Panc1 (cell line): ENCODE data around the gene NCBP1. TPM values are rescaled to one million over a fixed set of nuclear protein-coding genes. Genes with fewer than 3 reads are reported as not detected.

ENCODE experiments used
- ATAC-seq: fragments of 200-7000 bp; cut with Tn5 transposase; 2 replicates; pipeline ENCODE4 v1.9.1; 2020; ENCODE audit warnings: mild to moderate bottlenecking, moderate library complexity
- BruUV-seq: library from RNA; stranded (reverse); fragments of 400-500 nt; replicated peaks from 2 replicates; lab custom pipeline; 2021; lab: Mats Ljungman, UMichigan
- CTCF ChIA-PET: fragments of 300-600 bp; sonication (Branson Sonifier 250); formaldehyde crosslinking; loops from one replicate; lab custom pipeline; 2022; ENCODE audit warnings: antibody characterized with exemption; lab: Charles Lee
- POLR2A ChIA-PET: fragments of 300-600 bp; sonication (Branson Sonifier 250); formaldehyde crosslinking; loops from one replicate; lab custom pipeline; 2022; ENCODE audit warnings: antibody characterized with exemption; lab: Charles Lee
- DNase-seq: peaks from one replicate; pipeline ENCODE4 v3.0.0-alpha.2; 2010; ENCODE audit warnings: low read depth, low spot score
- H3K27ac ChIP-seq: 2 replicates; pipeline ENCODE4 v1.5.1; 2011; ENCODE audit warnings: mild to moderate bottlenecking, low read length, inconsistent platforms
- H3K27me3 ChIP-seq: fragments of 200-500 bp; sonication (Bioruptor generic); 2 replicates; pipeline ENCODE4 v1.6.0; 2014; ENCODE audit warnings: low read length, inconsistent platforms; ENCODE audit not compliant: control insufficient read depth, insufficient read depth
- H3K36me3 ChIP-seq: fragments of 200-500 bp; sonication (Bioruptor generic); 2 replicates; pipeline ENCODE4 v1.5.1; 2014; ENCODE audit warnings: inconsistent platforms, mild to moderate bottlenecking, low read length, moderate library complexity; ENCODE audit not compliant: control insufficient read depth, insufficient read depth
- H3K4me1 ChIP-seq: 2 replicates; pipeline ENCODE4 v1.5.1; 2011; ENCODE audit warnings: inconsistent platforms, mild to moderate bottlenecking, low read length, moderate library complexity; ENCODE audit not compliant: control insufficient read depth, insufficient read depth
- H3K4me3 ChIP-seq, 2 experiments: 2 replicates each; pipeline ENCODE4 v1.5.1; 2011 to 2012; ENCODE audit warnings: low read depth in 2 of 2, low read length in 2 of 2, mild to moderate bottlenecking in 2 of 2, inconsistent platforms in 1 of 2, moderate library complexity in 1 of 2
- H3K9me3 ChIP-seq: fragments of 200-500 bp; sonication (Bioruptor generic); 2 replicates; pipeline ENCODE4 v1.5.1; 2014; ENCODE audit warnings: low read depth, mild to moderate bottlenecking, inconsistent platforms, low read length, moderate library complexity; ENCODE audit not compliant: control insufficient read depth, insufficient read depth
- POLR2AphosphoS5 ChIP-seq: IDR thresholded peaks from 2 replicates; pipeline ENCODE4 v1.6.1; 2012; ENCODE audit warnings: mild to moderate bottlenecking, low read depth, low read length, moderate library complexity
- SIN3A ChIP-seq: IDR thresholded peaks from 2 replicates; pipeline ENCODE4 v1.6.1; 2012; ENCODE audit warnings: low read depth, mild to moderate bottlenecking, low read length, moderate library complexity, borderline replicate concordance; ENCODE audit not compliant: insufficient read depth
- TCF7L2 ChIP-seq: IDR thresholded peaks from 2 replicates; pipeline ENCODE4 v1.6.1; 2011; ENCODE audit warnings: mild to moderate bottlenecking, low read depth, low read length, inconsistent platforms
- in situ Hi-C: cut with HindIII; loops from 2 replicates; pipeline ENCODE4 v1.10.0; 2016; ENCODE audit warnings: low sequenced_read_pairs, low pct_unique_long_range_greater_than_20kb
- intact Hi-C: fragments of 100-400 bp; cut with micrococcal nuclease; formaldehyde crosslinking; loops from one replicate; pipeline ENCODE4 v1.10.0; 2022; ENCODE audit not compliant: unreplicated experiment
- total RNA-seq: library from RNA; stranded (reverse); gene quantifications from one replicate; pipeline ENCODE4 v1.2.1, GENCODE V29; 2021; ENCODE audit not compliant: unreplicated experiment
- TF ChIP-seq, protein P1 (sequence below): fragments of 450-650 bp; IDR thresholded peaks from 2 replicates; pipeline ENCODE4 v1.5.1; 2017; ENCODE audit warnings: mild to moderate bottlenecking
- TF ChIP-seq, protein P2 (sequence below), 2 experiments: IDR thresholded peaks; 2 replicates each; pipeline ENCODE4 v1.6.1; 2011 to 2012; ENCODE audit warnings: low read depth in 2 of 2, control low read depth in 1 of 2, low read length in 1 of 2, mild to moderate bottlenecking in 1 of 2, moderate library complexity in 1 of 2; ENCODE audit not compliant: insufficient read depth in 1 of 2

The NCBP1 gene
- total RNA-seq, 1 experiment from 2014 or later = 30.1 TPM

DNA sequence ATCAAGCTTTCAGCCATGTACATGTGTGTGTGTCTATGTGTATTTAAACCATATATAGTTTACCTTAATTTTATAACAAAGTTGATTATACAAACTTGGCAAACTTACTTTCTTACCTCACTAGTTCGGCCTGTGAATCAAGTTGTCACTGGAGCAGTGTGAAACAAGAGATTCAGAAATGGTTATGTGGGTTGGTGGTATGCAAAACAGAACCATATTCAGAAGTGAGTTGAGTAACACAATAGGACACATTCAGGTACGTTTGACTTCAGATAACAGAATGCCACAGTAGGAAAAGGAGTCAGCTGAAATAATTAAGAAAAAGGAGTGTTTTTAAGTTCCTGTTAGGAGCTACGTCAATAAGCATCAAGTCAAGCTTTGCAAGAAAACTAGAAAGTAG is 42.0 kb downstream of the NCBP1 start:
- Histone ChIP-seq H3K36me3 (peaks cover 29% of the 10 kb centered on the region), H3K27ac (no peak overlapping the region), H3K27me3 (no peaks in the 10 kb centered on the region), H3K9me3 (no peaks in the 10 kb centered on the region), H3K4me3 (no peak overlapping the region), H3K4me1 (no peaks in the 10 kb centered on the region)
- POLR2A ChIA-PET = no interaction called here
- CTCF ChIA-PET = no interaction called here
- TF ChIP-seq TCF7L2 (no peak), POLR2AphosphoS5 (no peak), SIN3A (no peak)
- TF ChIP-seq, protein P1, sequence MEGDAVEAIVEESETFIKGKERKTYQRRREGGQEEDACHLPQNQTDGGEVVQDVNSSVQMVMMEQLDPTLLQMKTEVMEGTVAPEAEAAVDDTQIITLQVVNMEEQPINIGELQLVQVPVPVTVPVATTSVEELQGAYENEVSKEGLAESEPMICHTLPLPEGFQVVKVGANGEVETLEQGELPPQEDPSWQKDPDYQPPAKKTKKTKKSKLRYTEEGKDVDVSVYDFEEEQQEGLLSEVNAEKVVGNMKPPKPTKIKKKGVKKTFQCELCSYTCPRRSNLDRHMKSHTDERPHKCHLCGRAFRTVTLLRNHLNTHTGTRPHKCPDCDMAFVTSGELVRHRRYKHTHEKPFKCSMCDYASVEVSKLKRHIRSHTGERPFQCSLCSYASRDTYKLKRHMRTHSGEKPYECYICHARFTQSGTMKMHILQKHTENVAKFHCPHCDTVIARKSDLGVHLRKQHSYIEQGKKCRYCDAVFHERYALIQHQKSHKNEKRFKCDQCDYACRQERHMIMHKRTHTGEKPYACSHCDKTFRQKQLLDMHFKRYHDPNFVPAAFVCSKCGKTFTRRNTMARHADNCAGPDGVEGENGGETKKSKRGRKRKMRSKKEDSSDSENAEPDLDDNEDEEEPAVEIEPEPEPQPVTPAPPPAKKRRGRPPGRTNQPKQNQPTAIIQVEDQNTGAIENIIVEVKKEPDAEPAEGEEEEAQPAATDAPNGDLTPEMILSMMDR = no peak
- TF ChIP-seq, protein P2, sequence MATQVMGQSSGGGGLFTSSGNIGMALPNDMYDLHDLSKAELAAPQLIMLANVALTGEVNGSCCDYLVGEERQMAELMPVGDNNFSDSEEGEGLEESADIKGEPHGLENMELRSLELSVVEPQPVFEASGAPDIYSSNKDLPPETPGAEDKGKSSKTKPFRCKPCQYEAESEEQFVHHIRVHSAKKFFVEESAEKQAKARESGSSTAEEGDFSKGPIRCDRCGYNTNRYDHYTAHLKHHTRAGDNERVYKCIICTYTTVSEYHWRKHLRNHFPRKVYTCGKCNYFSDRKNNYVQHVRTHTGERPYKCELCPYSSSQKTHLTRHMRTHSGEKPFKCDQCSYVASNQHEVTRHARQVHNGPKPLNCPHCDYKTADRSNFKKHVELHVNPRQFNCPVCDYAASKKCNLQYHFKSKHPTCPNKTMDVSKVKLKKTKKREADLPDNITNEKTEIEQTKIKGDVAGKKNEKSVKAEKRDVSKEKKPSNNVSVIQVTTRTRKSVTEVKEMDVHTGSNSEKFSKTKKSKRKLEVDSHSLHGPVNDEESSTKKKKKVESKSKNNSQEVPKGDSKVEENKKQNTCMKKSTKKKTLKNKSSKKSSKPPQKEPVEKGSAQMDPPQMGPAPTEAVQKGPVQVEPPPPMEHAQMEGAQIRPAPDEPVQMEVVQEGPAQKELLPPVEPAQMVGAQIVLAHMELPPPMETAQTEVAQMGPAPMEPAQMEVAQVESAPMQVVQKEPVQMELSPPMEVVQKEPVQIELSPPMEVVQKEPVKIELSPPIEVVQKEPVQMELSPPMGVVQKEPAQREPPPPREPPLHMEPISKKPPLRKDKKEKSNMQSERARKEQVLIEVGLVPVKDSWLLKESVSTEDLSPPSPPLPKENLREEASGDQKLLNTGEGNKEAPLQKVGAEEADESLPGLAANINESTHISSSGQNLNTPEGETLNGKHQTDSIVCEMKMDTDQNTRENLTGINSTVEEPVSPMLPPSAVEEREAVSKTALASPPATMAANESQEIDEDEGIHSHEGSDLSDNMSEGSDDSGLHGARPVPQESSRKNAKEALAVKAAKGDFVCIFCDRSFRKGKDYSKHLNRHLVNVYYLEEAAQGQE (IDR thresholded peaks at IDR 0.05; ENCODE audit: insufficient read depth in 1 of 2, low read depth in 2 of 2, low read length in 1 of 2) = no peak
- intact Hi-C loops (no loop called here), in situ Hi-C loops (no loop called here)
- ATAC-seq = no peak
- no TSS peak for BruUV-seq
- no peak for DNase-seq

DNA sequence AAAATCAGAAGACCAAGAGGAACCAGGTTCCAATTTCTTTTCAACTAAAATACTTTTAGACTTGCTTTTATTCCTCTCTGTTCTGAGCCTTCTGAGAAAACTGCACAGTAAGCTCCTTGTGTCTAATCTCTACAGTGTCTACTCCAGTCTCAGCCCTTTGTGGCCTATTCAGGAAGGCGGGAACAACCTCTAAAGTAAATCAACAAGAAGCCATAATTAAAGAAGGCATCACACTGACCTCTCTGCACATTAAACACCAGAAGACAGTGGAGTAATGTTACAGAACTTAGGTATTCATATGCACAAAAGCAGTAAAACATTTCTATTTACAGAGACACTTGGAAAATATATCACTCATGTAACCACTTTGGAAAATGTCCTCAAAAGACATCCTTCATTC is 48.6 kb downstream of the NCBP1 start:
- no peak for TF ChIP-seq SIN3A
- ATAC-seq = no peak
- BruUV-seq = no TSS peak
- Histone ChIP-seq H3K4me1 (no peaks in the 10 kb centered on the region), H3K9me3 (no peaks in the 10 kb centered on the region), H3K36me3 (peaks cover 11% of the 10 kb centered on the region; the same call in 1 of the 2 replicates), H3K27me3 (no peaks in the 10 kb centered on the region), H3K27ac (no peak overlapping the region), H3K4me3 (no peak overlapping the region)
- ChIA-PET CTCF (no interaction called here), POLR2A (no interaction called here)
- intact Hi-C loops (no loop called here), in situ Hi-C loops (no loop called here)
- no peak for DNase-seq

DNA sequence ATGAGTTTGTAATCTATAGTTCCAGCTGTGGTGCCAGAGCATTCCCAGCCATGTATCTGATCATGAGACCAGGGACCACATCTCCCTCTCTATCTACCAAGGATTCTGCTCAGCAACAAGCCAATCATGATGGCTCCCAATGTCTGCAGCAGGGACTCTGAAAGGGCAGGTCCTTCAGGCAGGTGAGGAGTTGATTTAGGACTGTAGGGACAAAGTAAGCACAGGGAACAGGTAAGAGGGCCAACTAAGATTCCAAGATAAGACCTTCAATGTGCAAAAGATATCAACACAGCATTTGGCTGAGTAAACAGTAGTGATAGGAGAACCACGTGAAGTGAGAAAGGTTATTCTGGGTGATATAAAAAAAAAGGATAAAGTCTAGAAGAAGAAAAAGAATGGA is 55.0 kb downstream of the NCBP1 start:
- intact Hi-C loops = no loop called here
- DNase-seq (no peak), ATAC-seq (no peak)
- in situ Hi-C loops = no loop called here
- Histone ChIP-seq H3K27me3 (no peaks in the 10 kb centered on the region), H3K4me3 (no peak overlapping the region), H3K4me1 (no peaks in the 10 kb centered on the region), H3K9me3 (no peaks in the 10 kb centered on the region), H3K27ac (no peak overlapping the region), H3K36me3 (peaks cover 10% of the 10 kb centered on the region; the same call in 1 of the 2 replicates)
- ChIA-PET POLR2A (interaction anchor here (0.5 kb wide), 1 partner anchor 160 kb away, joined by 6 read pairs; no protein-coding TSS in a partner anchor), CTCF (no interaction called here)
- BruUV-seq = no TSS peak
- TF ChIP-seq TCF7L2 (no peak), POLR2AphosphoS5 (no peak), SIN3A (no peak)
- TF ChIP-seq, protein P1 = no peak
- TF ChIP-seq, protein P2 (IDR thresholded peaks at IDR 0.05; ENCODE audit: insufficient read depth in 1 of 2, low read depth in 2 of 2, low read length in 1 of 2) = no peak
